OCI-LY7 (cell line): ENCODE data around the gene B3GNT8.

Source experiments
- CTCF ChIP-seq: fragments of 200-600 bp; sonication (generic); conservative IDR thresholded peaks from 2 replicates; pipeline ENCODE4 v1.5.1; 2014; ENCODE audit warnings: mild to moderate bottlenecking, antibody characterized with exemption, low read length, moderate library complexity, mixed read lengths
- EZH2phosphoT487 ChIP-seq: fragments of 200-600 bp; sonication (generic); IDR thresholded peaks from 2 replicates; pipeline ENCODE4 v1.6.1; 2018; ENCODE audit warnings: low read depth, borderline replicate concordance, mild to moderate bottlenecking, mixed run types, antibody characterized with exemption, low read length, moderate library complexity, mixed read lengths

DNA sequence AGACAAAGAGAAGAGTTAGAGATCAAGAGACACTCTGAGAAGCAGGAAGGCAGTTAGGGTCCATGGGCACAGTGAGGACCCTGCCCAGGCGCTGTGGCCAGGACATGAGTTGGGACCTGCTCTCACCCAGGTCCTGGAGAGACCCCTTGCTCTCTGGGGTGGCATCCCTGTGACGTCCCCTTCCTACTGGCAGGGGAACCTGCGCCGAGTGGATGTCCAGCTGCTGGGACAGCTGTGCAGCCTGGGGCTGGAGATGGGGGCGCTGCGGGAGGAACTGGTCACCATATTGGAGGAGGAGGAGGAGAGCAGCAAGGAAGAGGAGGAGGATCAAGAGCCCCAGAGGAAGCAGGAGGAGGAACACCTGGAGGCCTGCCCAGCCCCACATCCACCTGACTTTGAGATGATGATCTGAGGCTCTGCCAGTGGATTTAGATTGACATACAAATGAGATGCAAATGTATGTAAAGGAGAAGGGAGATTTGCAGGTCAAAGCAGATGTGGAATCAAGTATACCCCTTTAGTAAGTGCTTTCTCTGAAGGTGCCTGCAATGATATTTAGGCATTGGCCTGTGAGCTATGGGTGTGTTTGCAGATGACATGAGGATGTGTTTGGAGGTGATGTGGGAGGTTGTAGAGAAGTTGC is 16.8 kb upstream of the B3GNT8 start:
- TF ChIP-seq CTCF (no peak), EZH2phosphoT487 (no peak)
